Kidney capillary endothelial cell (primary cell): ENCODE data around the gene CNDP2.

Experiments
- DNase-seq: peaks from one replicate; pipeline ENCODE4 v3.0.0-alpha.2; 2018; ENCODE audit warnings: low spot score

CNDP2 gene

GRCh38 chr18:74571895-74572680 is 75.9 kb downstream of the CNDP2 start:
- DNase-seq: no peak

- no peak for DNase-seq
These were observed 76.9 kb downstream of the CNDP2 start for GRCh38 chr18:74573053-74573452.
